Ascending aorta (tissue), 2 donors: ENCODE results near the gene UST. TPM values are rescaled to one million over a fixed set of nuclear protein-coding genes. Genes with fewer than 3 reads are reported as not detected.

ENCODE experiments used
- DNase-seq, 2 donors: peaks; one replicate each; pipeline ENCODE4 v3.0.0-alpha.2; 2019; ENCODE audit warnings: low spot score in 2 of 2
- H3K27ac ChIP-seq, 2 donors: fragments of 200-600 bp; sonication (generic); one replicate each; pipeline ENCODE4 v1.5.1; 2016 to 2017; ENCODE audit warnings: mild to moderate bottlenecking in 1 of 2
- H3K27me3 ChIP-seq: fragments of 200-600 bp; sonication (generic); one replicate; pipeline ENCODE4 v1.5.1; 2017
- H3K36me3 ChIP-seq, 2 donors: fragments of 200-600 bp; sonication (generic); one replicate each; pipeline ENCODE4 v1.5.1; 2016
- H3K4me1 ChIP-seq, 2 donors: fragments of 200-600 bp; sonication (generic); one replicate each; pipeline ENCODE4 v1.5.1; 2016 to 2017; ENCODE audit warnings: mild to moderate bottlenecking in 1 of 2
- H3K4me3 ChIP-seq, 2 donors: fragments of 200-600 bp; sonication (generic); one replicate each; pipeline ENCODE4 v1.5.1; 2016 to 2017; ENCODE audit warnings: mild to moderate bottlenecking in 1 of 2
- H3K9me3 ChIP-seq, 2 donors: fragments of 200-600 bp; sonication (generic); one replicate each; pipeline ENCODE4 v1.5.1; 2016
- intact Hi-C: fragments of 100-400 bp; cut with DNase I; formaldehyde crosslinking; loops from one replicate; pipeline ENCODE4 v1.15.1; 2023
- total RNA-seq: library from RNA; depleted of rRNA; stranded (reverse); fragments of >200 nt; gene quantifications from one replicate; pipeline ENCODE4 v1.1.0, GENCODE V29; 2016
- TF ChIP-seq, protein P1 (sequence below), 3 experiments: fragments of 200-600 bp in 2 of 3; fragments of 450-650 bp in 1 of 3; sonication (generic) in 2 of 3; IDR thresholded peaks; one replicate each; pipeline ENCODE4 v1.5.1; 2016 to 2019; ENCODE audit warnings: antibody characterized with exemption in 3 of 3, mild to moderate bottlenecking in 1 of 3, moderate library complexity in 1 of 3

The UST gene
- total RNA-seq, 1 donor from 2014 or later: 27.0 TPM

DNA sequence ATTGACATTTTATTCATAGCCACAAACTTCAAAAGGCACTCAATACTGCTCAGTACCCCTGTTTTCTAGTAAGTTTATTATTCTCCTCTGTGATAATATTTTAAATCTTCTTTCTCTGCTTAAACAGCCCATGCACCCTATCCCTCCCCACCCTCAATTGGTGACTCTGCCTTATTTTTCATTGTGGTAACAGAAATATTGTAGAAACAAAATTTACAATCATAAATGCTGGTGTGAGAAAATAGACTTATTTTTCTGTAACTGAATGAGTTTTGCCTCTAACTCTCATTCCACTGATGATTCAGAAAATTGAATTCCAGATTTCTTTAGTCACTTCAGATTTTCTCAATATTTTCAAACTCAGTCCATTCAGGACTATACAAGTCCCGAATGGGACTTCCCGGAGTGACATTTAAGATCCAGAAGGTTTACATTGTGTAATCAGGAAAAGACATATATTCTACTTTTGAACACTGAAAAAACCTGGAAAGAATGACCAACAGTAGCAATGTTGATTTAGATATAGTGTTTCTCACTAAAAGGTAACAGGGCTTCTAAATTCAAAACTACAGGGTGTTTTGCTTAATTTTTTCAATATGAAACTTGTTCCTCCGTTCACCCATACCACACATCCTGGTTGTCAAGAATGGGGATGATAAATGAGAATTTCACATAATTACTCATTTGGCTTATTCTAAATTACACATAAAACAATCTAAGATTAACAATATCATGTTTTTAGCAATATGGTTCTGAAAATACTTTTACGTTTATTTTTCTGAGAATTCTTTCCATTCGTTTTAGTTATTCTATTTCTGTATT is 34.8 kb upstream of the UST start:
- H3K4me3 ChIP-seq: no peak overlapping the region
- no peak for DNase-seq
- no peak overlapping the region for H3K27ac ChIP-seq
- no peaks in the 10 kb centered on the region for H3K27me3 ChIP-seq
- no peaks in the 10 kb centered on the region for H3K36me3 ChIP-seq
- H3K4me1 ChIP-seq: peaks cover 12 to 16% of the 10 kb centered on the region in 2 donors
- TF ChIP-seq, protein P1, sequence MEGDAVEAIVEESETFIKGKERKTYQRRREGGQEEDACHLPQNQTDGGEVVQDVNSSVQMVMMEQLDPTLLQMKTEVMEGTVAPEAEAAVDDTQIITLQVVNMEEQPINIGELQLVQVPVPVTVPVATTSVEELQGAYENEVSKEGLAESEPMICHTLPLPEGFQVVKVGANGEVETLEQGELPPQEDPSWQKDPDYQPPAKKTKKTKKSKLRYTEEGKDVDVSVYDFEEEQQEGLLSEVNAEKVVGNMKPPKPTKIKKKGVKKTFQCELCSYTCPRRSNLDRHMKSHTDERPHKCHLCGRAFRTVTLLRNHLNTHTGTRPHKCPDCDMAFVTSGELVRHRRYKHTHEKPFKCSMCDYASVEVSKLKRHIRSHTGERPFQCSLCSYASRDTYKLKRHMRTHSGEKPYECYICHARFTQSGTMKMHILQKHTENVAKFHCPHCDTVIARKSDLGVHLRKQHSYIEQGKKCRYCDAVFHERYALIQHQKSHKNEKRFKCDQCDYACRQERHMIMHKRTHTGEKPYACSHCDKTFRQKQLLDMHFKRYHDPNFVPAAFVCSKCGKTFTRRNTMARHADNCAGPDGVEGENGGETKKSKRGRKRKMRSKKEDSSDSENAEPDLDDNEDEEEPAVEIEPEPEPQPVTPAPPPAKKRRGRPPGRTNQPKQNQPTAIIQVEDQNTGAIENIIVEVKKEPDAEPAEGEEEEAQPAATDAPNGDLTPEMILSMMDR (IDR thresholded peaks at IDR 0.05): no peak
- peaks cover 0 to 12% of the 10 kb centered on the region in 2 donors for H3K9me3 ChIP-seq
- intact Hi-C loops: no loop called here

DNA sequence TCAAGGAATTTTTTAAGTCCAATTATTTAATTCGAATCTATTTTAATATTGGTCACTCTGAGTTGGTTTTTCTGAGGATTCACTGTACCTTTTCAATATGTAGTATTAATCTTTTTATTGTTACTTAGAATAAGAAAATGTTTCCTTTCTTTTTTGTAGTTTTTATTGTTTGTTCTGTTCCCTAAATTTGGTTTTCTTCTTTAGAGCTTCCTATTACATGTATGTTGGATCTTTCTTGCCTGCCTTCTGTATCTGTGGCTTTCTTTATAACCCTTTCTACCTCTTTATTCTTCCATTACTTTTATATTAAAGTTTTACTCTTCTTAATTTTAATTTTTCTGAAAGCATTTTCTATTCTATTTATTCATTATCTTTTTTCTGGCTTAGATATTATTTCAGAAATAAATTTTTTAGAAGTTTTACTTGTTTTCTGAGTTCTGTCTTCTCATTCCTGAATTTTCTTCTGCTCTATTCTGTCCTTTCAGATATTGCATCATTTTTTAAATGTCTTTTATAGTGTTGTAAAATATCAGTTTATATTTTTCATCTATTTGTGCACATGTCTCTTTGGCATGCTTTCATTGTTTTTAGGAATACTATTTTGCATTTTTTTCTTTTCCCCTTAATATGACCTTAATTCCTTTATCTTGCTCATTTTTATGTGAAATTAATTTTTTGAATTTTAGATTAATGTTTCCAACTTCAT is 33.6 kb upstream of the UST start:
- TF ChIP-seq, protein P1 (IDR thresholded peaks at IDR 0.05): no peak
- H3K4me3 ChIP-seq: no peak overlapping the region
- no peak overlapping the region for H3K27ac ChIP-seq
- H3K27me3 ChIP-seq: no peaks in the 10 kb centered on the region
- H3K9me3 ChIP-seq: peaks cover 0 to 12% of the 10 kb centered on the region in 2 donors
- no peaks in the 10 kb centered on the region for H3K36me3 ChIP-seq
- DNase-seq: no peak
- peaks cover 12 to 16% of the 10 kb centered on the region in 2 donors for H3K4me1 ChIP-seq
- intact Hi-C loops: no loop called here

DNA sequence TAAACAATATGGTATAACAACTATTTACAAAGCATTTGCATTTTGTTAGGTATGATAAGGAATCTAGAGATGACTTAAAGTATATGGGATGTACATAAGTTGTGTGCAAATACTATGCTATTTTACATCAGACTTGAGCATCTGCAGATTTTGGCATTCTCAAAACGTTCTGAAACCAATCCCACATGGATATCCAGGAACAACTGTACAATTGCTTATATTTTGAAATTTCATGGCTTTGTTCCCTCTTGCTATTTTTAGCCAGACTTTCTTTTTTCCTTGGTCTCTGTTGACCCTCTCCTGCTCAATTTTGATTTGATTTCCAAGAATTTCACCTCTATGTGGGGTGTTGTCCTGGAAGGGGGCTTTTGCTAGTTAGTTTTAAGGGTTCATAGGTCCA is 32.9 kb upstream of the UST start:
- TF ChIP-seq, protein P1 (IDR thresholded peaks at IDR 0.05): no peak
- intact Hi-C loops: no loop called here
- no peak for DNase-seq

DNA sequence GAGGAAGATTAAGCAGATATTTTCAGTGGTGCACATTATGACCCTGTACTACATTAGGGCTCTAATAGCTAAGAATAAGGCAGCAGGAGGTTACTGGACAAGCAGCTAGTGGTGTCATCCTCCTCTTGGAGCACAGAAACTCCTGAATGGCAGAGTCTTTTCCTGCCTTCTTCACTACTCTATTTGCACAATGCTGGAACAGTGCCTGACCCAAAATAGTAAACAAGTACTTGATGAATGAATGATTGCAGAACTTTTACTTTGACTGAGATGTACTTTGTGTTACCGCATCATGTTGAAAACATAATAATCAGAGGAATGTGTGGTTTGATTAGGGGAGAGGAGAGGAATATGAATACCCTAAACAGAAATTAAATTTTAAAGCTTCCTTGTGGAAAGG is 30.0 kb upstream of the UST start:
- peaks cover 0 to 4% of the 10 kb centered on the region in 2 donors for H3K4me1 ChIP-seq
- intact Hi-C loops: no loop called here
- no peak overlapping the region for H3K27ac ChIP-seq
- H3K9me3 ChIP-seq: peaks cover 0 to 12% of the 10 kb centered on the region in 2 donors
- TF ChIP-seq, protein P1 (IDR thresholded peaks at IDR 0.05): no peak
- no peak for DNase-seq
- no peak overlapping the region for H3K4me3 ChIP-seq
- no peaks in the 10 kb centered on the region for H3K27me3 ChIP-seq
- H3K36me3 ChIP-seq: no peaks in the 10 kb centered on the region

More for the DNA sequence above, 32.9 kb upstream of the UST start:
- H3K27me3 ChIP-seq: no peaks in the 10 kb centered on the region
- no peak overlapping the region for H3K27ac ChIP-seq
- peaks cover 12 to 16% of the 10 kb centered on the region in 2 donors for H3K4me1 ChIP-seq
- peaks cover 0 to 12% of the 10 kb centered on the region in 2 donors for H3K9me3 ChIP-seq
- no peak overlapping the region for H3K4me3 ChIP-seq
- no peaks in the 10 kb centered on the region for H3K36me3 ChIP-seq

DNA sequence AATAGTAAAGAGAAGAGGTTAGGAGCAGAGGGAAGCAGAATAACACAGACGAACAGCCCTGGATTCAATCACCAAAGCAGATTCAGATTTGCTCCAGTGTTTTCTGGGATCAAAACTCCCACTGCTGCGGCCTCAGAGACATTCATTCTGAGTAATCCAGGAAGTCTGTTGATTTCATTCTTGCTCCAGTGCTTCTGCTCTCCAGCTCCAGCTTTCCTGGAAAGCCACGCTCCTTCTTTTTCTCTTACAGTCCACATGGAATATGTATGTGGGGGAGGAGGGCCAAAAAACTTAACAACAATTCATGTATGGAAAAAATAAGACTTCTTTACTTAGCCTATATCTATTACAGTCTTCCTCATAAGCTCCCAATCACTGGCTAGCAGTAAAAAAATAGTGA is 26.4 kb upstream of the UST start:
- H3K9me3 ChIP-seq: no peaks in the 10 kb centered on the region
- no peaks in the 10 kb centered on the region for H3K4me1 ChIP-seq
- no peaks in the 10 kb centered on the region for H3K36me3 ChIP-seq
- no peaks in the 10 kb centered on the region for H3K27me3 ChIP-seq
- H3K4me3 ChIP-seq: no peak overlapping the region
- intact Hi-C loops: no loop called here
- TF ChIP-seq, protein P1 (IDR thresholded peaks at IDR 0.05): no peak
- no peak for DNase-seq
- peak overlapping the region in 1 of 2 donors; percentile 50 for H3K27ac ChIP-seq
